Sigmoid colon (tissue), 7 donors: ENCODE results near the gene LYPD1. TPM values are rescaled to one million over a fixed set of nuclear protein-coding genes. Genes with fewer than 3 reads are reported as not detected.
A peak's percentile ranks its signal among the peaks of the same experiment; 100 is the strongest.

Experiments used
- DNase-seq: peaks from one replicate; pipeline ENCODE4 v3.0.0-alpha.2; 2019
- H3K27ac ChIP-seq, 4 donors: fragments of 200-600 bp; sonication (generic); one replicate each; pipeline ENCODE4 v1.5.1; 2016 to 2019; ENCODE audit warnings: mild to moderate bottlenecking in 1 of 4
- H3K27me3 ChIP-seq, 3 donors: fragments of 200-600 bp; sonication (generic); one replicate each; pipeline ENCODE4 v1.5.1; 2019; ENCODE audit warnings: mild to moderate bottlenecking in 1 of 3
- H3K36me3 ChIP-seq, 4 donors: fragments of 200-600 bp; sonication (generic); one replicate each; pipeline ENCODE4 v1.5.1; 2016 to 2019
- H3K4me1 ChIP-seq, 4 donors: fragments of 200-600 bp; sonication (generic); one replicate each; pipeline ENCODE4 v1.5.1; 2017 to 2019
- H3K4me3 ChIP-seq, 4 donors: fragments of 200-600 bp; sonication (generic); one replicate each; pipeline ENCODE4 v1.5.1; 2017 to 2019; ENCODE audit warnings: mild to moderate bottlenecking in 2 of 4, moderate library complexity in 1 of 4
- H3K9me3 ChIP-seq, 4 donors: fragments of 200-600 bp in 3 of 4; sonication (generic) in 3 of 4; one replicate each; pipeline versions ENCODE4 v1.5.1 to v1.6.1; 2013 to 2019
- EP300 ChIP-seq, 4 donors: sonication (generic); formaldehyde crosslinking; IDR thresholded peaks; one replicate each; pipeline ENCODE4 v1.6.1; 2017; ENCODE audit warnings: antibody characterized with exemption in 4 of 4
- POLR2A ChIP-seq, 2 donors: fragments of 450-650 bp; IDR thresholded peaks; one replicate each; pipeline ENCODE4 v1.6.1; 2016; ENCODE audit warnings: antibody characterized with exemption in 2 of 2, mild to moderate bottlenecking in 2 of 2, moderate library complexity in 2 of 2
- POLR2AphosphoS5 ChIP-seq, 4 donors: sonication (generic); formaldehyde crosslinking; IDR thresholded peaks; one replicate each; pipeline ENCODE4 v1.6.1; 2017; ENCODE audit warnings: antibody characterized with exemption in 4 of 4
- WGBS, 2 donors: extraction: QIAGEN DNeasy Blood & Tissue Kit; methylation state at CpG; one replicate each; pipeline ENCODE4 v1.1.7; 2013; 5-methylcytosine and 5-hydroxymethylcytosine counted together
- intact Hi-C: fragments of 100-400 bp; cut with DNase I; formaldehyde crosslinking; loops from one replicate; pipeline ENCODE4 v1.15.1; 2023
- polyA plus RNA-seq, 3 donors: library from polyadenylated mRNA; stranded (reverse); fragments of 200-250 nt; gene quantifications; one replicate each; pipeline ENCODE4 v1.2.3, GENCODE V29; 2013
- total RNA-seq, 4 donors: library from RNA; depleted of rRNA; stranded (reverse); fragments of >200 nt; gene quantifications; one replicate each; pipeline ENCODE4 v1.1.0, GENCODE V29; 2016
- TF ChIP-seq, protein P1 (sequence below), 4 experiments: fragments of 450-650 bp in 3 of 4; fragments of 200-600 bp in 1 of 4; IDR thresholded peaks; one replicate each; pipeline ENCODE4 v1.5.1; 2016 to 2019; ENCODE audit warnings: antibody characterized with exemption in 4 of 4, mild to moderate bottlenecking in 3 of 4, moderate library complexity in 2 of 4
- donor health status: healthy with polysubstance abuse.
- donor health status: Bipolar disorder and iron deficiency.
- donor health status: healthy.

LYPD1 gene
- total and polyA plus RNA-seq, 7 donors, result 0.82 to 8.0 (median 2.6) TPM; not detected in 1

DNA sequence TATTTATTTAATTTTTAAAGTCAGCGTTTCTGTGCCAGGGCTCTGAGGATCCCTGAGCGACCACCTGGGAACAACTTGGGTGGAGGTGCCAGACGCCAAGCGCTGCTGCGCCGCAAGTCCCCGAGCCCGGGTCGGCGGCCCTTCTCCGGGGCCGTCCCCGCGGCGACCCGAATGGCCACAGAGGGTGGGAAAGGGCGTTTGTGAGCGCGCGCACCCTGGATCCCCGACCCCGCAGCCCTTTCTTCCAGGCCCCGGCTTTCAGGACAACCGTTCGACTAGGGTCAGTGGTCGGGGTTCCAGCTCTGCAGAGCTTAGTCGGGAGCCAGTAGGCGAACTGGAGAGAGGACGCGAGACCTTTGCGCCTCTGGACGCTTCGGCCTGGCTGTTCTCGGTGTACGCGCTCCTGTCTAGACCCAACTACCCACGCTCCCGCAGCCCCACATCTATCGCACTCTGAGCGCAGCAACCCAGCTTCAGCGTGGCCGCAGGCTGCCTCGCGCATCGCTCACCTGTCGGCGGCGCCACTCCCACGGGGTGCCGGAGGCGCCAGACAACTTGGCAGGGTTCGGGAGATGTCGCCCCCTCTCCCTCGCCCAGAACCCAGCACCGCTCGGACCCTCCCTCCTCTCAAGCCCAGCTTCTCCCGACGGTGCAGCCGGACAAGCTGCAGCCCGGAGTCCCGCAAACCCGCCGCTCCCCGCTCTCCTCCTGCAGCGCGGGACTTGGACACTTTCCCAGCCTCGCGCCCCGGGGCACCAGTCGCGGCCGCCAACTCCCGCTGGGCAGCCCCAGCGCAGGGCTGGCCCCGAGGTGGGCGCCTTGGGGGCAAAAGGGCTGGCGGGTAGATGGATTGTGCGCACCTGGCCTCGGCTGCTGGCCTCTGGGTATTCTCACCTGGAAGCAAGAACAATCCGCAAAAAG is 758 bp downstream of the LYPD1 start:
- Histone ChIP-seq H3K4me3 (peak overlapping the region; percentile 19 to 53 (median 44)), H3K4me1 (peaks cover 0 to 38% (median 29%) of the 10 kb centered on the region in 4 donors), H3K9me3 (no peaks in the 10 kb centered on the region), H3K36me3 (no peaks in the 10 kb centered on the region), H3K27me3 (peaks cover 20 to 52% (median 31%) of the 10 kb centered on the region in 3 donors), H3K27ac (no peak overlapping the region)
- TF ChIP-seq EP300 (IDR thresholded peaks at IDR 0.05) (no peak), POLR2A (IDR thresholded peaks at IDR 0.05) (no peak), POLR2AphosphoS5 (IDR thresholded peaks at IDR 0.05) (no peak)
- TF ChIP-seq, protein P1, sequence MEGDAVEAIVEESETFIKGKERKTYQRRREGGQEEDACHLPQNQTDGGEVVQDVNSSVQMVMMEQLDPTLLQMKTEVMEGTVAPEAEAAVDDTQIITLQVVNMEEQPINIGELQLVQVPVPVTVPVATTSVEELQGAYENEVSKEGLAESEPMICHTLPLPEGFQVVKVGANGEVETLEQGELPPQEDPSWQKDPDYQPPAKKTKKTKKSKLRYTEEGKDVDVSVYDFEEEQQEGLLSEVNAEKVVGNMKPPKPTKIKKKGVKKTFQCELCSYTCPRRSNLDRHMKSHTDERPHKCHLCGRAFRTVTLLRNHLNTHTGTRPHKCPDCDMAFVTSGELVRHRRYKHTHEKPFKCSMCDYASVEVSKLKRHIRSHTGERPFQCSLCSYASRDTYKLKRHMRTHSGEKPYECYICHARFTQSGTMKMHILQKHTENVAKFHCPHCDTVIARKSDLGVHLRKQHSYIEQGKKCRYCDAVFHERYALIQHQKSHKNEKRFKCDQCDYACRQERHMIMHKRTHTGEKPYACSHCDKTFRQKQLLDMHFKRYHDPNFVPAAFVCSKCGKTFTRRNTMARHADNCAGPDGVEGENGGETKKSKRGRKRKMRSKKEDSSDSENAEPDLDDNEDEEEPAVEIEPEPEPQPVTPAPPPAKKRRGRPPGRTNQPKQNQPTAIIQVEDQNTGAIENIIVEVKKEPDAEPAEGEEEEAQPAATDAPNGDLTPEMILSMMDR (IDR thresholded peaks at IDR 0.05), result no peak
- 2 to 3% methylated on average over 80 of the region's 80 CpGs for WGBS, 2 donors
- no peak for DNase-seq
- intact Hi-C loops, result no loop called here

DNA sequence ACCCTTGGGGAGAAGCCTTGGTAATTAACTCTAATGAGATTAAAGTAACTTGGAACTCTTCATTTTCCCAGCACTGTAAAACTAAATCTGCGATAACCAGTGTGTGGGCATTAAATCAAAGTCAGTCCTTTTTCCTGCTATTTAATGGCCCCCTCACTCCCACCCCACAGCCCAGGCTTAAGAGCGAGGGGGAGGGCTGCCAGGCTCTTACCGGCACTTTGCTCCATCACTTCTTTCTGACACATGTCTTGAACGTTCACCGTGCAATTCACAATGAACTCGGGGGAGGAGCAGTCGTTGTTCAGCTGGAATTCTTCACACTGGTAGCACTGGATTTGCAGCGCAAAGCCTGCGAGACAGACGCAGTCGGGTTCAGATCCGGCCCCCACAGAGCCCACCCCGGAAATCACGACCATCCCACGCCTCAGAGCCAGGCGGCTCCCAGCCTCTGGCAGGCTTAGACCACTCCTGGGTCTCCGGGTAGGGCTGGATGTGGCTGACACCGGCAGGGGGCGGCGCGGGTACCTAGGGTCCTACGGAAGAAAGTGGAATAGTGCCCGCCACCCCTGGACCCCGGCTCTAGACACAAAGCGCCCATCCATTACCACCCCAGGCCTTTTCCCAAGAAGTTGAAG is 1.7 kb downstream of the LYPD1 start:
- 6 to 9% methylated on average over 25 of the region's 25 CpGs for WGBS, 2 donors
- H3K9me3 ChIP-seq, result no peaks in the 10 kb centered on the region
- peaks cover 20 to 52% (median 31%) of the 10 kb centered on the region in 3 donors for H3K27me3 ChIP-seq
- no peak for DNase-seq
- intact Hi-C loops, result no loop called here
- H3K36me3 ChIP-seq, result no peaks in the 10 kb centered on the region
- H3K27ac ChIP-seq, result no peak overlapping the region
- peak overlapping the region in 2 of 4 donors; percentile 50 to 53 for H3K4me3 ChIP-seq
- peaks cover 0 to 38% (median 29%) of the 10 kb centered on the region in 4 donors for H3K4me1 ChIP-seq
- TF ChIP-seq EP300 (IDR thresholded peaks at IDR 0.05) (no peak), POLR2AphosphoS5 (IDR thresholded peaks at IDR 0.05) (no peak), POLR2A (IDR thresholded peaks at IDR 0.05) (no peak)
- TF ChIP-seq, protein P1 (IDR thresholded peaks at IDR 0.05), result no peak

DNA sequence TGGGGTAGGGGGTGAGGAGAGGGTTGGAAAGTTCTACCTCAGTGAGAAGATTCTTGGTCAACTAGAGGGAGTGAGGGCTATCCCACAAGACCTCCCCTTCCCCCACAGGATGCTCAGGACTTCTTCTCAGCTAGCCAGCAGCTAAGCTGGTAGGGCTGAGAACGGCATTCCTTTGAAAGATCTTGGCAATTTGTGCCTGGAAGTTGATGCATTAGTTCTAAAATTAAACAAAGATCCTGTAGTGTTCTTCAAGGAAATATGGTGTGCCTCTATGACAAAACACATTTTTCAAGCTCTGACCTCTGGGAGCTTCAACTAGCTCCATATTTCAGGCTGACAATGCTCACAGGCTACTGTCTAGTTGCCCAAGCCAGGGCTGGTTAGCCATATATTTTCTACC is 2.3 kb downstream of the LYPD1 start:
- TF ChIP-seq EP300 (IDR thresholded peaks at IDR 0.05), result no peak
- TF ChIP-seq, protein P1 (IDR thresholded peaks at IDR 0.05), result no peak
- no peak for TF ChIP-seq POLR2A (IDR thresholded peaks at IDR 0.05)
- no peak for TF ChIP-seq POLR2AphosphoS5 (IDR thresholded peaks at IDR 0.05)
- no peak for DNase-seq
- no peaks in the 10 kb centered on the region for H3K9me3 ChIP-seq
- no peak overlapping the region for H3K27ac ChIP-seq
- H3K27me3 ChIP-seq, result peaks cover 20 to 52% (median 31%) of the 10 kb centered on the region in 3 donors
- intact Hi-C loops, result no loop called here
- peaks cover 0 to 38% (median 29%) of the 10 kb centered on the region in 4 donors for H3K4me1 ChIP-seq
- 47 to 76% methylated on average over 1 of the region's 1 CpG for WGBS, 2 donors
- H3K4me3 ChIP-seq, result no peak overlapping the region
- no peaks in the 10 kb centered on the region for H3K36me3 ChIP-seq

DNA sequence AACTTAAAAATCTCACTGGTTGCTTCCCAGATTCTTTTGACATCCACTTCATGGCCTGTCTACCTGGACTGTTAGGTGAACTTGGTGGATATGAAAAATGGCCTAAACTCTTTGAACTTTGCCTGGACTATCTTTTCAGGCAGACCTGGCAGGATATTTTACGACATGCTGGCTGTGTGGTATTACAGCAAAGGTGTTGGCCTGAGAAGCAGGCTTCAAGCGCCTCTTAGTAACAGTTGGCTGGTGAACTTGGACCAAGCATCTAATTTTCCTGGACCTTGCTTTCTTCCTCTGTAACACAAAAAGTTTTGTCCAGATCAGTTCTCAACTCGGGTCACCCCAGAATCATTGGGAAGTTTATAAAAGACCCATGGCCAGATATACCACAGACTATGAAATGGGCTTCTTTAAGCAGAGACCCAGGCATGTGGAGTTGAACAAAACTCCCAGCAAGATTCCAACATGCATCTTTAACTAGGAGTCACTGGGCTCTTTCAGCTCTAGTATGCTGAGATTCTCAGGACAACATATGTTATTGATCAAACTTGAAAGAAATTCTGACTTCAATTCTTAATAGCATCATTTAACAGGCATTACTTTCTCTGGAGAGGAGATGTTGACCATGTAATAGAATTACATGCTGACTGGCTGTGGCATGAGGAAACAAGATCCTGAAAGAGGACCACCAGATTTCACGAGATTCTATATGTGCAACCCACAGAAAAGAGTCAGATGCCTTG is 4.4 kb downstream of the LYPD1 start:
- Histone ChIP-seq H3K9me3 (no peaks in the 10 kb centered on the region), H3K4me1 (peaks cover 0 to 26% (median 21%) of the 10 kb centered on the region in 4 donors), H3K27me3 (peaks cover 16 to 33% (median 25%) of the 10 kb centered on the region in 3 donors), H3K4me3 (no peak overlapping the region), H3K36me3 (no peaks in the 10 kb centered on the region), H3K27ac (no peak overlapping the region)
- intact Hi-C loops, result no loop called here
- no peak for DNase-seq
- TF ChIP-seq POLR2A (IDR thresholded peaks at IDR 0.05), result no peak
- TF ChIP-seq, protein P1 (IDR thresholded peaks at IDR 0.05), result no peak
- TF ChIP-seq EP300 (IDR thresholded peaks at IDR 0.05), result no peak
- no peak for TF ChIP-seq POLR2AphosphoS5 (IDR thresholded peaks at IDR 0.05)
- 66 to 84% methylated on average over 4 of the region's 4 CpGs for WGBS, 2 donors
